H1 (cell line): ENCODE results near the gene EXOC2.

Source experiments
- CREB1 ChIP-seq: IDR thresholded peaks from 2 replicates; pipeline ENCODE4 v1.6.1; 2012; ENCODE audit warnings: inconsistent platforms
- CTCF ChIP-seq, 3 experiments: IDR thresholded peaks; 1 replicate in 2 of 3; 2 replicates in 1 of 3; pipeline versions ENCODE4 v1.5.1 to v1.6.1; 2011; ENCODE audit warnings: low read length in 3 of 3, mild to moderate bottlenecking in 3 of 3, inconsistent platforms in 2 of 3, low read depth in 1 of 3, moderate library complexity in 1 of 3; ENCODE audit not compliant: insufficient read depth in 1 of 3; ENCODE audit errors: control extremely low read depth in 1 of 3
- EGR1 ChIP-seq: IDR thresholded peaks from 2 replicates; pipeline ENCODE4 v1.6.1; 2011; ENCODE audit warnings: low read depth, low read length, borderline replicate concordance
- EZH2 ChIP-seq: fragments of 200-600 bp; sonication (generic); IDR thresholded peaks from 2 replicates; pipeline ENCODE4 v1.7.1; 2012; ENCODE audit warnings: low read depth, mild to moderate bottlenecking, moderate library complexity, low read length, inconsistent platforms; ENCODE audit not compliant: severe bottlenecking
- GTF2F1 ChIP-seq: IDR thresholded peaks from 2 replicates; pipeline ENCODE4 v1.6.1; 2012; ENCODE audit warnings: low read depth, low read length, improper control_type of control experiment, borderline replicate concordance
- KDM1A ChIP-seq: fragments of 200-600, 300-600 bp; sonication (generic); IDR thresholded peaks from 2 replicates; pipeline ENCODE4 v1.7.1; 2016; ENCODE audit warnings: mild to moderate bottlenecking, low read length, borderline replicate concordance
- MAFK ChIP-seq: IDR thresholded peaks from 2 replicates; pipeline ENCODE4 v1.6.1; 2012; ENCODE audit warnings: low read depth, mild to moderate bottlenecking, improper control_type of control experiment, low read length
- POLR2AphosphoS5 ChIP-seq: IDR thresholded peaks from 2 replicates; pipeline ENCODE4 v1.6.1; 2011; ENCODE audit warnings: low read depth, low read length
- RFX5 ChIP-seq: IDR thresholded peaks from 2 replicates; pipeline ENCODE4 v1.6.1; 2011; ENCODE audit warnings: low read depth, low read length, improper control_type of control experiment, borderline replicate concordance
- SAP30 ChIP-seq: fragments of 300-600 bp; sonication (generic); IDR thresholded peaks from 2 replicates; pipeline ENCODE4 v1.7.1; 2012; ENCODE audit warnings: low read length, moderate library complexity, mild to moderate bottlenecking, inconsistent platforms; ENCODE audit not compliant: insufficient read depth, insufficient replicate concordance

- no peak for TF ChIP-seq POLR2AphosphoS5
- no peak for TF ChIP-seq MAFK
- no peak for TF ChIP-seq SAP30
- TF ChIP-seq KDM1A = no peak
- no peak for TF ChIP-seq GTF2F1
- no peak for TF ChIP-seq CREB1
- TF ChIP-seq CTCF (IDR thresholded peaks at IDR 0.05; ENCODE audit: control extremely low read depth in 1 of 3, insufficient read depth in 1 of 3, low read depth in 1 of 3, low read length in 3 of 3) = no peak
- TF ChIP-seq EZH2 = no peak
- no peak for TF ChIP-seq RFX5
- no peak for TF ChIP-seq EGR1
These were observed 59.3 kb downstream of the EXOC2 start for GRCh38 chr6:633611-634010.
